Measurements from ENCODE around the gene PKHD1.
"Not testable (repeated sequence)": the region's sequence is repeated elsewhere in the genome, so short reads cannot be mapped to it uniquely, and the experiment has no call there.

Gene PKHD1

DNA sequence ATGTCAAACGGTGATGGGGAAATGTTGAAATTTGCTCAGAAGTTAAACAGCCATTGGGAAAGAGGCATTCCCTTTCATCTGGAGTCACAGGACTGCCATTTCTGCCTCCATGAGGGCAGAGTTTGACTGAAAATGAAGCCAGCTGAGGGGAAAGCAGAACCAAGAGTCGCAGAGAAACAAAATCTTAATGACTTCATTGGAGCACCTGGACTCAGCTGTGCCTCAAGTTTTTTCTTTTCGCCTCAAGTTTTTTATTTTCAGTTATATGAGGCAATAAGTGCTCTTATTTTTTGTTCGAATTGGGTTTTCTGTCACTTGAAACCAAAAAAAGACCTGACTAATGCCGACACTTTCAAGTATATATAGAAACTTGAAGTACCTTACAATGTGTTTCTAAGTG is 161.3 kb downstream of the PKHD1 start:
- DNase-seq (ENCODE audit: low spot score) = no peak

DNA sequence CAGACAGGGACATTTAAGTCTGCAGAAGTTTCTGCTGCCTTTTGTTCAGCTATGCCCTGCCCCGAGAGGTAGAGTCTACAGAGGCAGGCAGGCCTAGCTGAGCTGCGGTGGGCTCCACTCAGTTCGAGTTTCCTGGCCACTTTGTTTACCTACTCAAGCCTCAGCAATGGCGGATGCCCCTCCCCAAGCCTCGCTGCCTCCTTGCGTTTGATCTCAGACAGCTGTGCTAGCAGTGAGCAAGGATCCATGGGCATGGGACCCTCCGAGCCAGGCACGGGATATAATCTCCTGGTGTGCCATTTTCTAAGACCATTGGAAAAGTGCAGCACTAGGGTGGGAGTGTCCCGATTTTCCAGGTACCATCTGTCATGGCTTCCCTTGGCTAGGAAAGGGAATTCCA is 164.9 kb downstream of the PKHD1 start:
- not testable (repeated sequence) for DNase-seq (ENCODE audit: low spot score)

DNA sequence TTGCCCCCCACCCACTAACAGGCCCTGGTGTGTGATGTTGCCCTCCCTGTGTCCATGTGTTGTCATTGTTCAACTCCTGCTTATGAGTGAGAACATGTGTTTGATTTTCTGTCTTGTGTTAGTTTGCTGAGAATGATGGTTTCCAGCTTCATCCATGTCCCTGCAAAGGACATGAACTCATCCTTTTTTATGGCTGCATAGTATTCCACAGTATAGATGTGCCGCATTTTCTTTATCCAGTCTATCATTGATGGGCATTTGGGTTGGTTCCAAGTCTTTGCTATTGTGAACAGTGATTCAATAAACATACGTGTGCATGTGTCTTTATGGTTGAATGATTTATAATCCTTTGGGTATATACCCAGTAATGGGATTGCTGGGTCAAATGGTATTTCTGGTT is 169.1 kb downstream of the PKHD1 start:
- not testable (repeated sequence) for DNase-seq (ENCODE audit: low spot score)

DNA sequence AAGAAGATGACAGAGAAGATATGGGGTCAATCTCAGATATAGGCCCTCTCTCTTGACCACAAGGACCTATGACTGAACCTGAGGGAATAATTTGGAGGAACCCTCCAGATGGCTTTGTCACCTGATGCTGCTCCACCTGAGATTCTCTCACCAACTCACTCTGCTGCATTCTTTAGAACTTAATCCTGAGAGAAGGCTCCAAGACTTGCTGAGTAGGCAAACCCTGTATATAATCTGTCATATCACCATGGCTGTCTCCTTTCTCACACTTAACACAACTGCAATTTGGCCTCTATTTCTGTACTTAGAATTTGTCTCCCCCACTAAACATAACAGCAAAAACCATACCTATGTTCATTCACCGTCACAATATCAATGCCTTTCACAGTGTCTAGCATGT is 172.3 kb downstream of the PKHD1 start:
- no peak for DNase-seq (ENCODE audit: low spot score)

DNA sequence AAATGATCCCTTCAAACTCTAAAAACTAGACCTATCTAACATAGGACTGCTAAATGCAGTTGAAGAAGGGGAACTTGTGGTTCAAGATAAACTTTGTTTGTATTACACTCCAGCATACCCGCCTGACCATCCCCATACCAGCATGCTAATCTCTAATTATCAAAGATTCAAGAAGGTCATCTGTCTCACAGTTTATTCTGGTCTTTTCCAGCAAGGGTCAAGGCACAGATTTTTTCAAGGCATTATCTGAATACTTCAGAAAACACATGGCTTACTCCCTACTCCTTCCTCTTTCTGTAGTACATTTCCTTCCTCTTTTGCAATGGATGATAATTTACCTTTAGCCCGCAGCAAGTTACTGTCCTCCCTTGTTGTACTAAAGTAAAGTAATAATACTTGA is 174.1 kb downstream of the PKHD1 start:
- DNase-seq (ENCODE audit: low spot score) = no peak

DNA sequence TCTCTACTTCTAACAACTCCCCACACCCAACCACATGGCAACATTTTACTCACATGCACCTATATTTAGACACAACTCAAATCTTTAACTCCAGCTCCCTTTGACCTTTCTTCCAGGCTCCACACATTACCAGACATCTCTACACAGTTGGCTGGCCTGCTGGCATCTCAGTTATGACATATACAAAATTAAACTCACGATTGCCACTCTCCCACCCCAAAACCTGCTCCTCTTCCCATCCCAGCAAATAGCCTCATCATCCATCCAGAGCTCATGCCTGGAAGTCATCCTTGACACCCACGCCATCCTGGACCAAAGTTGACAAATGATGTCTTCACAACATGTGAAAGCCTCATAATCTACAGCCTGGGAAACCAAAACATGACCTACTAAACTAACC is 176.6 kb downstream of the PKHD1 start:
- no peak for DNase-seq (ENCODE audit: low spot score)

DNA sequence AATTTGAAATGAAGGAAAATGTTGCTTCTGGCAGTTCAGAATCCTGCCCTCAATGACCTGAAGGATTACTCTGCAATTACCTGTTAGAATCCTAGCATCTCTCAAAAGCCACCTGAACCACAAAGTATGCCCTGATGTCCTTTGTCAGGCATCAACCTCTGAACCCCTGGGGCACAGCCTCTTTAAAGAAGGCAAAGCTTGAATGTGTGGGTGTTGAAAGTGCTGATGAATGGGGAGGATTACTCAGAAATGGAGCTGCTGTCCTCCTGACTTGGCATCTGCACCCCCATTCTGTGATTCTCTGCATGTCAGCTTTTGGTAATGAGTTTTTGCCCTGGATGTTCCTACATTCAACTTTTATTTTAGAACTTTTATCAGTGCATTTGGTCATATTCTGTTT is 179.2 kb downstream of the PKHD1 start:
- DNase-seq (ENCODE audit: low spot score) = no peak

DNA sequence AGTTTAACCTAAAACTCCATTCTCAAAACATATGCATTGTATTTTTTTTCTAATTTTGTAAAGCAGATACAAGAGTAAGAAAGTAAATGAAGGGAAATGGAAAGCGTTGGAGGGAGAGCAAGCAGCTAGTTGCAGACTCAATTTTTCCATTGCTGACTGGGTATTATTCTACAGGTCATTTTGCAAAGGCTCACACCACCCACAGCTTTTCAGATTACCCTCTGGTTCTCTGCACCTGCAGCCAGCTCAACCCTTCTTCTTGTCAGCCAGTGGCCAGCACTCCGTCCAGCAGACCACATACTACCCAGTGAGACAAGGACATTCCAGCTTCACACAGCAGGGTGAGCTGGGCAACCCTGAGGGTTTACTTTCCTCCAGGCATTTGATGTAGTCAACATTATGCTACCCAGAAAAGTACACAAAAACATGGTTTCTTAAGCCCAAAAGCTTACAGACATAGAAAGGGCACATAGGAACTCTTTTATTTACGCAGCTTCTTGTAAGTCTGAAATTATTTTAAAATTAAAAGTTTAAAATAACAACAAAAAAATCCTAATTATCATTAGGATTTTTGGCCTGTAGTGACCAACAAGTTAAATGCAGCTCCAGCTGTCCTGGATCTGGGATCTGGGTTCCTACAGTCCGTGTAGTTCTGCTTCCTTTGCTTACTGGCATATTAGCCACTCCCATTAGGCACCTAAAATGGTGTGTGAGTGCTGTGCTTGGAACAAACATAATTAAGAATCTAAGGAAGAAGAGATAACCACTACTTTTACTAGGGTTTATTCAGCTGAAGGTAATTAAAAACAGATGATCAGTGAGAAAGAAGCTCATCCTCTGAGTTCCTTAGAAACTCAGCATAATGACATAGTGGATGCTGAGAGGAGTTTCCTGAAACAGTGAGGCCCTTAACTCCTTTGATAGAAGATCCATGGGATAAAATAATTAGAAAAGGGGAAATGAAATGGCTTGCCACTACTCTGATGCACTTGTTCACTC is 185.3 kb downstream of the PKHD1 start:
- DNase-seq (ENCODE audit: low spot score) = no peak

DNA sequence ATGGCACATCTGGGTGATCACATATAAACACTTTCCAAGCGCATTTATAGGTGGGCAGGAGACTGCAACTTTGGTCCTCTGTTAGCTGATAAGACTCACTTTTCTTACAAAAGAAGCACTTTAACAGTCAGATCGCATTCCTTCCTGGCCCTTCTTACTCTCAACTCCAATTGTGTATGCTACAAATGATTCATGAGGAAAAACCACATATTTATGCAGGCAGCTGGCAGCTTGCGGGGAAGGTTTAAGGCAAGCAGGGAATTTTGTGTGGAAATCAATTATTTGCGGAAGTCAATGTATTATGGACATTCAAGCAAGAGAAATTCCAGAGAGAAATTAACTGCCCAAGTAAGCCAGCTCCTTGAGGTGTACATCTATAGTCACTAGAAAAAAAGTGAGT is 194.0 kb downstream of the PKHD1 start:
- no peak for DNase-seq (ENCODE audit: low spot score)

DNA sequence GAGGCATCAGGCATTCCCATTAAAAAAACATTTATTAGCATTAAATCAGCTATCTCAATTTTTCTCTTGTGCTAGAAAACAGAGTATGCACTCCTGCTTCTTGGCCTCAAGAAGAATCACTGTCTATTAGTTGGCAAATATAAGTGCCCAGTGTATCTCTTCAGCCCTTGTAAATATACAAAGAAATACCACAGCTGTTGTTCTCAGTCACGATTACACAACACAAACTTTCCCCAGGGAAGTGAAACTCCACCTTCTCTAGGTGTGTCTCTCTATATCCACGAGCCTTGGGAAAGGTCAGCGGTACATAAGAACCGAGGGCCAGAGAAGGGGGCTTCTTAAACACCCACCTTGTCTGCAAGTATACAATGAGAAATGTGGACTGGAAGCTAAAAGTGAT is 194.7 kb downstream of the PKHD1 start:
- no peak for DNase-seq (ENCODE audit: low spot score)

DNA sequence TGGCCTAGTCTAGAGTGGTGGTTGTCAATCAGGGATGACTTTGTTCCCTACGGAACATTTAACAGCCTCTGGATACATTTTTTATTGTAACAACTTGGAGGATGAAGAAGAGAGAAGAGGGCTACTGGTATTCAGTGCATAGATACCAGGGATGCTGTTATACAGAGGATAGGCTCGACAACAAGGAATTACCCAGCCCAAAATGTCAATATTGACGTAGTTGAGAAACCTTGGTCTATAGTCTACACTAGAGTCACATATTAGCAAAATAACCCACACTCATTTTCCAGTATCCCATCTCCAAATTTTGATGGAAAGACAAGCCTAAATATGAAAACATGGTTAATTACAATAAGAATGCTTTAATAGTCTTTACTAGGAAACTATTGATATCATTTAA is 195.1 kb downstream of the PKHD1 start:
- DNase-seq (ENCODE audit: low spot score) = no peak

DNA sequence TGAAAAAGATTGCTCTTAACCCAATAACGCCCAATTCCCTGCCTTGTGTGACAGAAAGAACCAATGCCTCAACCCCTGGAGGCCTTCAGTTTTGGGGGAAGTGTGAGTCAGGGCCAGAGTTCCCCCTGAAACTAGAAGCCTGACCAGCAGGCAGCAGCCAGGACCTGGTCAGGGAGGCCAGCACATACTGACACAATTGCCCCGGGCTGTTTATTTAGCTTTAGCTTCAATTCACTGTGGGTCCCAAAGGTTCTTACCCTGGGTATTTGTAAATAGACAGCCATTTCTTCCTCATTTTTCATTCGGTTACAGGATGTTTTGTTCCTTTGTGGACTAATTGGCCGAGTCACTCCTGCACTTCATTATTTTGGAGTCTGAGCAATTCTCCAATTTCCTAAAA is 195.6 kb downstream of the PKHD1 start:
- no peak for DNase-seq (ENCODE audit: low spot score)

DNA sequence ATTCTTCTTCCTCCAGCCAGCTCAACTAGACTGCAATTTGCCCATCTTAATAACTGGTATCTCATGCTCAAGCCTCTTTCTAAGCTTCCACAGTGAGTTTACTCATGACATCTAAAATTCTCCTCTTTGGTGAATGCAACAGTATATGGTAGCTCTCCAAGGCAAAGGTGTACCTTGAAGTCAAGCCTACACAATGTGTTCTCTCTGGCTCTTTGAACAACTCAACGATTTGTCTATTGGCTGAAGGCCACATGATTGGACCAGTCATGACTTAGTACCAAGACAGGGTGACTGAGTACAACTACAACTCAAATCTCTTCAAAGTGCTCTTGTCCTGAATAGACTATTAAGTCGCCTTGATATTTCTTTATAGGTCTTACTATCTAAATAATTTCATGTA is 199.6 kb downstream of the PKHD1 start:
- DNase-seq (ENCODE audit: low spot score) = no peak

DNA sequence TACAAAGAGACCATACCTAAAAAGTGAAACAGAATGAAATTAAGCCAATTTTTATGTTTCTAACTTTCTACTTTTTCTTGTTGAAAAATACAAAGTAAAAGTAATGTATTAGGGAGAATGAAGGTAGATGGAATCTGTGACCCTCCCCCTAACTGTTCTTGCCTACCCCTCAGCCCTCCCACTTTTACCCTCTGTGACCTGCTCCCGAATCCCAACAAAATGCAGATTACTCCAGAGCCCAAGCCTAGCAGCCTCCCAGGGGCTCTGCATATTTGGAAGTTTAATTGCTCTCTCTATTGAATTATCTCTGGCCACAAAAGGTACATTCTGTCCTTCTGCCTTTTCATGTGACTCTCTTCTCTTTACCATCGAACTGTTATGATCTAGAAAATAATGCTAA is 201.5 kb downstream of the PKHD1 start:
- no peak for DNase-seq (ENCODE audit: low spot score)

DNA sequence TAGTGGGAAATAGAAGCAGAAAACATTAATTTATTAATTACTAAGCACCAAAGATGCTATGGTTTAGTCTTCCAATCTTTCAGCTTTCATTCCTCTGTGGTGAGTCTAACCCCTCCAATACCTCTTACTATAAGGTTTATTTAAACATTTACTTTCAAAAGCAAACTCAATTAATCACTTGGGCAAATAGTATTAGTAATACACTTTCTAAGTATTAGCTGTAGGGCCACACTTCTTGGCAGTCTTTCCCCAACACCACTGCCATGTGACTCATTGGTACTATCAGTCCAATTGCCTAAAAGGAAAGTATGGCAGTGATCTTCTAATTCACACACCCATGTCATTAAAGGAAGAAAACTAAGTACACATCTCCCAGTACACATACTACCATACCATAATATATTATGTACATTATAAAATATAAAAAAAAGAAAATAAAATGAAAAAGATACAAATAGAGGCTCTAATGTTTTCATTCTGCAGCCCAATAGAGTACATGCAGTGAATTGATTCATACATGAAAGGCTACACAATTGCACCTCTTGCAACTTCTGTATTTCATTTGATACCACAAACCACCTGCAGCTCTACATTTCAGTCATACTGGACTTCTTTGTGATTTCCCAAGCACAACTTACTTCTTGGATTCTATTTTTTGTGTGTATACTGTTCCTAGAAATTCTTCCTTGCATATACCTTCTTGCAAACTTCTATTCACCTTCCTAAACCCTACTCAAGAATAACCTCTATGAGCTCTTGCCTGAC is 218.6 kb downstream of the PKHD1 start:
- DNase-seq (ENCODE audit: low spot score) = no peak

DNA sequence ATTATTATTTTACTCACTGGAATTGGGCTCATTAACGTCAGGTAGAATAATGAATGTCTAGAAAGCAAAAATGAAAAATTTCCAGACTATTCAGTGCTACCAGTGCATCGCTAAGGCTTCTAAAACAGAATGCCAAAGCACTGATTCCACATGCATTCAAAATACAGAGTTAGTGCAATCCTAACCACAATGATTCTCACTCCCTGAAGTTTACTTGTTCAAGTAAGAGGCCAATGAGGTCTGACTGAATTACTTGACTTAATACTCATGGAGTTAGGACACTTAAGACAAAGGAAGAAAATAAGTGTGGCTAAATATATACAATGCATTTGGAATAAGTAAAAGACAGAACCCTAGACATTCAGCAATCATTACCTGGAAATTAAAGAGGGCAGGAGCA is 220.5 kb downstream of the PKHD1 start:
- no peak for DNase-seq (ENCODE audit: low spot score)

DNA sequence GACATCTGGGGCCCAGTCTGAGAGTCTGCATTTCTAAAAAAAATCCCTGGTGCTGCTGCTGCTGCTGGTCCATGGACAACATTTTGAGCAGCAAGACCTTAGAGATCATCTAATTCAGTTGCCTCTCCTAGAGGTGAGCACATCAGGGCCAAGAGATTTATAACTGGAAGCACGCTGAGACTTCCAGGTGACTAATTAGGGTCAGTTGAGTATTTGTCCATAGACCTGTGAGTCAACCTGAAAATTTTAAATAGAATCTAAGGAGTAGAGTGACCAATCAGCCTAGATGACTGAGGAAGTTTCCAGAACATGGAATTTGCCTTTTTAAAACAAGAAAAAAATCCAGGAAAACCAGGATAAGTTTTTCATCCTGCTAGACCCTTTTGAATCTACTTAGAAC is 221.4 kb downstream of the PKHD1 start:
- no peak for DNase-seq (ENCODE audit: low spot score)

DNA sequence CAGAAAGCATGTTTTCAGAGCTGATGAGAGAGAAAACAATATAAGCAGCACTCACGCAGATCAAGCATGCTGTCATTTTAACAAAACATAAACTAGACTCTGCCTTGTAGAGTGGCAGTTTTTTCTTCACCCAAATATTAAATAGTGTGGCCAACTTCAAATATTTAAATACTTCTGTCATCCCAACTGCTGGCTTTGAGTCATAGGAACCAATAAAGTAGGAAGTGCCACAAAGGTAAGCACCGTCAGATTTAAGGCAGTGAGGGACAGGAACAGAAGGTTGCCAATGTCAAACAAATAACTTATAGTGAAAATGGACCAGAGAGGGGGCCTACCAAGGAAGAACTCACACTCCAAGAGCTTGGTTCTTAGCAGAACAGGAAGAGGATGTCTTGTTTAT is 222.2 kb downstream of the PKHD1 start:
- DNase-seq (ENCODE audit: low spot score) = no peak

DNA sequence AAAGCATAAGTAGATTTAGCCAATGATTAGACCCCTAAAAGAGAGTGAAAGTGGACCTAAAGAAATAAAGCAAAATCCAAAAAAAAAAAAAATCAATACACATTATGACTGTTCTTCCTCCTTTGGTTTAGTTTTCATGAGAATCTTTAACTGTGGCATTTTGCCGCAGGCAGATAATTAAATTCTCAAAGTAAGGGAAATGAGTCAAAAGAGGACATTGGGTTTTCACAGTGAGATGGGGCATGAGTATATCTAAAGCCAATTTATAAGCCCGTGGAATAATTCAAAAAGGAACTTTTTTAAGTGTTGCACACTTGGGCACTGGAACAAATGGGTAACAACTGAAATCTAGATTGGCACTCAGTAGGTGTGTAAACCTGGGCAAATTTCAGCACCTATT is 230.3 kb downstream of the PKHD1 start:
- no peak for DNase-seq (ENCODE audit: low spot score)

DNA sequence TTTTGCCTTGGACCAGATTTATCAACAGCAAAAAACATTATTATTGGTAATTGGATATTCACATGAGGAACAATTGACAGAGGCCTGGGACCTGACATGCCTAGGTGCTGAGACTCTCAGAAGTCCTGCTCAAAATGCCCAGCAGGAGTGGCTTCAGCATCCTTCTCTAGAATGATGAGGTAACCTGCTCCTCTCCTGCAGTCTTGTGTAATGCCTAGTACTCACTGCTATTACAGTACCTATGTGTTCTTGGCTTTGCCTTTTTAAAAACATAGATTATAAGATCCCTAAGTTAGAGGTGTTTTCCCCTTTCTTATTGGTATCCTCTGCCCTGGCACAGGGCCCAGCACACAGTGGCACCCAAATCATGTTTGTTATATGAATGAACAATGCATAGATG is 230.9 kb downstream of the PKHD1 start:
- no peak for DNase-seq (ENCODE audit: low spot score)

DNA sequence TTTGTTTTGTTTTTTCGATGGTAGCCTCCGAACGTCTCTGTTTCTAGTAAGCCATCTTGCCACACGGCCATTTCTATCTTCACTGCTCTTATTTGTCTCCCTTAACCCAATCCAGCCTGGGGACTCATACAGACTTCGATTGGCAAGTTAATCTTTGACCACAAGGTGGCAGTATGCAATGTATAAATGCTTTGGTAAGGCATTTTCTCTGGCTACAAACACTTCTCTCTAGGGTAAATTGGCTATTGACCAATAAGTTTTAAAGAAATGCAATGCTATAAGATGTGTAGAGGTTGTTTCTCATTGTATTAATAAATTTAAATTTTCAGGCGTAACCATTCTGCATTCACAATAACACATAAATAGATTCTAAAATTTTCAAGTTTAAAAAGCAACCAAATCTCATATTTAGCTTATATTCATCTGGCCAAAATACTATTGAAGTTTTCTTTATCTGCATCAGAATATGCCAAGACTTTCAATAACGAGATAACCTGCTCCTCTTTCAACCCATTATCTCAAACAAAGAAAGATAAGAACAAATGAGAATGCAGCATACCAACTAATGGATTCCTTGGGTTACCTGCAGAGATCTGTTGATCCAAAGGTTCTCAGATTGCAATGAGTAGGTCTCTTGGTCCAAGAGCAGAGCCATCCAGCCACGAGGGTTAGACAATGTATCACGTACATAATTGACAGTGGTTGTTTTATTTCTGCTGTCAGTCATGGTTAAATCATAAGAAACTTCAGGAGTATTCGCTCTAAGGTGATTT is 231.9 kb downstream of the PKHD1 start:
- DNase-seq (ENCODE audit: low spot score) = peak; percentile 61

DNA sequence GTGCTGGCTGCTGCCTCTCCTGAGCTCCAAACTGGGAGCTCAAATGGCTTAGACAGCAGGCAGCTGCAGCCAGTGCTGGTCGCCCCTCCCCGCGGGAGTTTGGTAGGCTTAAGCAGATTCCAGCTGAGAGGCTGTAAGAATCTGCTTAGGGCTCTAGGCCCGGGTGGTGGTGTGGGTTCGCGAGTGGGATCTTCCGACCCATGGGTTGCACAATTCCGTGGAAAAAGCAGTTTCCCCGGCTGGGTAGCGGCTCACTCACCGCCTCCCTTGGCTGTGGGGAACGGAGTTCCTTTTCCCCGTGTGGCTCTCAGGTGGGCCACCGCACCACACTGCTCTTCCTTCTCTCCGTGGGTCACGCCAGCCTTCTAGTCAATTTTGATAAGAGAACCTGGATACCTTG is 232.5 kb downstream of the PKHD1 start:
- no peak for DNase-seq (ENCODE audit: low spot score)

DNA sequence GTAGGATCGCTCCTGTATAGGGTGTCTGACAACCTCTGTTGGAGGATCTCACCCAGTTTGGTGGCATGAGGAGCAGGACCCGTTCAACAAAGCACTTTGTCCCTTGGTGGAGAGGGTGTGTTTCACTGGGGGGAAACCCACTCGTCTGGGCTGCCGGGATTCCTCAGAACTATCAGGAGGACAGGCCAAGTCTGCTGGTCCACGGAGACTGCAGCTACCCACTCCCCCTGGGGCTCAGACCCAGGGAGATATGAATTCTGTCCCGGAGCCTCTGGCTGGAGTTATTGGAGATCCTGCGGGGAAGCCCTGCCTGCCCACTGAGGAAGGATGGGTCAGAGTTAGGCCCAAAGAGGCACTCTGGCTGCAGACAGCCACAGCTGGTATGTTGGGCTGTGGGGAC is 233.1 kb downstream of the PKHD1 start:
- no peak for DNase-seq (ENCODE audit: low spot score)

Measured in cerebellar cortex (tissue), 1 donor.